ENCODE results near the gene PRM1. TPM values are rescaled to one million over a fixed set of nuclear protein-coding genes. Genes with fewer than 3 reads are reported as not detected.

Gene PRM1
- total and polyA plus RNA-seq, 2 experiments from 2014 or later: not detected

GRCh38 chr16:11308493-11309283 is 27.6 kb upstream of the PRM1 start:
- no peaks in the 10 kb centered on the region for H3K36me3 ChIP-seq (ENCODE audit: low read depth)
- no peak overlapping the region for H3K9ac ChIP-seq
- in situ Hi-C loops (cut with MboI): no loop called here
- H3F3A ChIP-seq (ENCODE audit: insufficient read depth): no peaks in the 10 kb centered on the region
- no peak overlapping the region for H3K4me2 ChIP-seq (ENCODE audit: unreplicated experiment)
- H3K9me2 ChIP-seq (ENCODE audit: insufficient read depth): no peaks in the 10 kb centered on the region
- no peak overlapping the region for H3K27ac ChIP-seq
- no peaks in the 10 kb centered on the region for H3K9me3 ChIP-seq (ENCODE audit: low read depth)
- no peaks in the 10 kb centered on the region for H4K20me1 ChIP-seq (ENCODE audit: insufficient read depth)
- peaks cover 20% of the 10 kb centered on the region for H3K4me1 ChIP-seq (ENCODE audit: insufficient read depth)
- no peak overlapping the region for H2AFZ ChIP-seq
- 52 to 54% methylated on average over 14 of the region's 15 CpGs for WGBS, 2 experiments (ENCODE audit: low coverage in 1 of 2, low lambda C conversion rate in 2 of 2, missing lambda C conversion rate in 2 of 2)
- H3K79me2 ChIP-seq (ENCODE audit: insufficient read depth): no peaks in the 10 kb centered on the region
- TF ChIP-seq EZH2 (IDR thresholded peaks at IDR 0.05; ENCODE audit: insufficient read depth, poor library complexity, severe bottlenecking) (no peak), EZH2phosphoT487 (IDR thresholded peaks at IDR 0.05; ENCODE audit: insufficient read depth, low read depth) (no peak)
- no peaks in the 10 kb centered on the region for H3K27me3 ChIP-seq (replicated peaks; ENCODE audit: insufficient read depth)
- DNase-seq: no peak
- H3K4me3 ChIP-seq: no peak overlapping the region

- no peak overlapping the region for H3K4me3 ChIP-seq
- 85 to 87% methylated on average over 21 of the region's 21 CpGs for WGBS, 2 experiments (ENCODE audit: low coverage in 1 of 2, low lambda C conversion rate in 2 of 2, missing lambda C conversion rate in 2 of 2)
- H3K79me2 ChIP-seq (ENCODE audit: insufficient read depth): no peaks in the 10 kb centered on the region
- H3K27me3 ChIP-seq (replicated peaks; ENCODE audit: insufficient read depth): no peaks in the 10 kb centered on the region
- TF ChIP-seq EZH2 (IDR thresholded peaks at IDR 0.05; ENCODE audit: insufficient read depth, poor library complexity, severe bottlenecking) (no peak), EZH2phosphoT487 (IDR thresholded peaks at IDR 0.05; ENCODE audit: insufficient read depth, low read depth) (no peak)
- no peaks in the 10 kb centered on the region for H3F3A ChIP-seq (ENCODE audit: insufficient read depth)
- no peak overlapping the region for H3K4me2 ChIP-seq (ENCODE audit: unreplicated experiment)
- no peaks in the 10 kb centered on the region for H3K36me3 ChIP-seq (ENCODE audit: low read depth)
- no peak overlapping the region for H2AFZ ChIP-seq
- peaks cover 12% of the 10 kb centered on the region for H3K4me1 ChIP-seq (ENCODE audit: insufficient read depth)
- in situ Hi-C loops (cut with MboI): no loop called here
- no peaks in the 10 kb centered on the region for H3K9me3 ChIP-seq (ENCODE audit: low read depth)
- H4K20me1 ChIP-seq (ENCODE audit: insufficient read depth): no peaks in the 10 kb centered on the region
- no peak for DNase-seq
- no peak overlapping the region for H3K27ac ChIP-seq
- no peaks in the 10 kb centered on the region for H3K9me2 ChIP-seq (ENCODE audit: insufficient read depth)
- H3K9ac ChIP-seq: no peak overlapping the region
Measured at GRCh38 chr16:11307639-11308492, 26.7 kb upstream of the PRM1 start.

DNA sequence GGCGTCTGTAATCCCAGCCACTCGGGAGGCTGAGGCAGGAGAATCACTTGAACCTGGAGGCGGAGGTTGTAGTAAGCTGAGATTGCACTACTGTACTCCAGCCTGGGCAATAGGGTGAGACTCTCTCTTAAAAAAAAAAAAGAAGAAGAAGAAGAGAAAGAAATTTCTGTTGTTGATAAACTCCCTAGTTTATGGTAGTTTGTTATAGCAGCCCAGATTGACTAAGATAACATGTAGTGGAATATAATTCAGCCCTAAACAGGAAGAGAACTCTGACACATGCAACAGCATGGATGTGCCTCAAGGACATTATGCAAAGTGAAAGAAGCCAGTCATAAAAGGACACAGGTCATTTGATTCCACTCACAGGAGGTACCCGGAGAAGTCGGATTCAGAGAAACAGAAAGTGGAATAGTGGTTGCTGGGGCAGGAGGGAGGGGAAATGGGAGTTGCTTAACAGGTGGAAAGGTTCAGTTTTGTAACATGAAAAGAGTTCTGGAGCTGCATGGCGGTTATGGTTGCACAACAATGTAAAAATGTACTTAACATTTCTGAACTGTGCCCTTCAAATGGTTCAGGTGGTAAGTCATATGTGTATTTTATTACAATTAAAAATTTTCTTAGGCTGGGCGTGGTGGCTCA is 26.0 kb upstream of the PRM1 start:
- Histone ChIP-seq H2AFZ (no peak overlapping the region), H3K27ac (no peak overlapping the region), H3K4me3 (no peak overlapping the region), H3K36me3 (ENCODE audit: low read depth) (no peaks in the 10 kb centered on the region), H3K9me3 (ENCODE audit: low read depth) (no peaks in the 10 kb centered on the region), H3K9ac (no peak overlapping the region), H3K4me2 (ENCODE audit: unreplicated experiment) (no peak overlapping the region), H3F3A (ENCODE audit: insufficient read depth) (no peaks in the 10 kb centered on the region), H3K27me3 (replicated peaks; ENCODE audit: insufficient read depth) (no peaks in the 10 kb centered on the region), H3K9me2 (ENCODE audit: insufficient read depth) (no peaks in the 10 kb centered on the region), H4K20me1 (ENCODE audit: insufficient read depth) (no peaks in the 10 kb centered on the region), H3K79me2 (ENCODE audit: insufficient read depth) (no peaks in the 10 kb centered on the region), H3K4me1 (ENCODE audit: insufficient read depth) (peaks cover 4% of the 10 kb centered on the region)
- in situ Hi-C loops (cut with MboI): no loop called here
- no peak for TF ChIP-seq EZH2 (IDR thresholded peaks at IDR 0.05; ENCODE audit: insufficient read depth, poor library complexity, severe bottlenecking)
- no peak for TF ChIP-seq EZH2phosphoT487 (IDR thresholded peaks at IDR 0.05; ENCODE audit: insufficient read depth, low read depth)
- DNase-seq: no peak
- 65 to 69% methylated on average over 7 of the region's 7 CpGs for WGBS, 2 experiments (ENCODE audit: low coverage in 1 of 2, low lambda C conversion rate in 2 of 2, missing lambda C conversion rate in 2 of 2)

DNA sequence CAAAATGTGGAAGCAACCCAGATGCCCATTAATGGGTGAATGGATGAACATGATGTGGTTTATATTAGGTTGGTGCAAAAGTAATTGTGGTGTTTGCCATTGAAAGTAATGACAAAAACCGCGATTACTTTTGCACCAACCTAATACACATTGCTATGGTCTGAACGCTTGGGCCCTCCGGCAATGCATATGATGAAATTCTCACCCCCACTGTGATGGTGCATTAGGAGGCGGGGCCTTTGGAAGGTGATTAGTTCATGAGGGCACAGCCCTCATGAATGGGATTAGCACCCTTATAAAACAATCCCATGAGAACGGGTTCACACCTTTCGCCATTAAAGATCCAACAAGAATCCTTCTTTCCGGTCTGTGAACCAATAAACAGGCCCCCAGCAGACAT is 25.3 kb upstream of the PRM1 start:
- TF ChIP-seq EZH2 (IDR thresholded peaks at IDR 0.05; ENCODE audit: insufficient read depth, poor library complexity, severe bottlenecking) (no peak), EZH2phosphoT487 (IDR thresholded peaks at IDR 0.05; ENCODE audit: insufficient read depth, low read depth) (no peak)
- no peak overlapping the region for H2AFZ ChIP-seq
- H3K79me2 ChIP-seq (ENCODE audit: insufficient read depth): no peaks in the 10 kb centered on the region
- WGBS, 2 experiments (ENCODE audit: low coverage in 1 of 2, low lambda C conversion rate in 2 of 2, missing lambda C conversion rate in 2 of 2): 91 to 93% methylated on average over 8 of the region's 8 CpGs
- H3K36me3 ChIP-seq (ENCODE audit: low read depth): no peaks in the 10 kb centered on the region
- no peaks in the 10 kb centered on the region for H3K27me3 ChIP-seq (replicated peaks; ENCODE audit: insufficient read depth)
- no peak overlapping the region for H3K4me2 ChIP-seq (ENCODE audit: unreplicated experiment)
- in situ Hi-C loops (cut with MboI): no loop called here
- H3F3A ChIP-seq (ENCODE audit: insufficient read depth): no peaks in the 10 kb centered on the region
- DNase-seq: no peak
- H3K4me1 ChIP-seq (ENCODE audit: insufficient read depth): no peaks in the 10 kb centered on the region
- no peak overlapping the region for H3K4me3 ChIP-seq
- H3K27ac ChIP-seq: no peak overlapping the region
- H3K9me3 ChIP-seq (ENCODE audit: low read depth): no peaks in the 10 kb centered on the region
- no peak overlapping the region for H3K9ac ChIP-seq
- H3K9me2 ChIP-seq (ENCODE audit: insufficient read depth): no peaks in the 10 kb centered on the region
- H4K20me1 ChIP-seq (ENCODE audit: insufficient read depth): no peaks in the 10 kb centered on the region
